ENCODE data around the gene SEPTIN8. TPM values are rescaled to one million over a fixed set of nuclear protein-coding genes. Genes with fewer than 3 reads are reported as not detected.
"Not testable (repeated sequence)": the region's sequence is repeated elsewhere in the genome, so short reads cannot be mapped to it uniquely, and the experiment has no call there.

Gene SEPTIN8
- total RNA-seq, 4 donors from 2014 or later = 31.9 to 44.9 (median 38.3) TPM

DNA sequence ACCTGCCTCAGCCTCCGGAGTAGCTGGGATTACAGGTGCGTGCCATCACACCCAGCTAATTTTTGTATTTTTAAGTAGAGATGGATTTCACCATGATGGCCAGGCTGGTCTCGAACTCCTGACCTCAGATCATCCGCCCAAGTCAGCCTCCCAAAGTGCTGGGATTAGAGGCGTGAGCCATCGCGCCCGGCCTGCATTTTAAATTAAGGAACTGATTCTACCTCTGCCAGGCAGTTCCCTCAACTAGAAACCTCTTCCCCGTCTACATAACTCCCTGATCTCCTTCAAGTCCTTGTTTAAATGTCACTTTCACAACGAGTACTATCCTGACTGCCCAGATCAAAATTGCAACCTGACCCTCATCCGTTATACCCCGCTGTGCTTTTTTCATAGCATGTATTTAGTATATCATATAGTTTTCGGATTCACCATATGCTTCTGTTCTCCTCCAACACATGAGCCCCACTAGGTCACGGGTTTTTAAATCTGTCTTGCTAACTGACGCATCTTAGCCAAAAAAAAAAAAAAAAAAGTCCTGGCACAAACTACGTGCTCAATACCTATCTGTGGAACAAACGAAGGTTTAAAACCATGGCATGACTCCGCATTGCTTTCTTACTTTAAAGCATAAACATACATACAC, 35.2 kb upstream of the SEPTIN8 start:
- H3K27ac ChIP-seq = no peak overlapping the region
- DNase-seq = no peak
- H3K4me3 ChIP-seq = no peak overlapping the region
- peaks cover 9 to 35% (median 18%) of the 10 kb centered on the region in 3 donors for H3K4me1 ChIP-seq
- H3K9me3 ChIP-seq = no peaks in the 10 kb centered on the region
- WGBS, 2 donors = 64 to 74% methylated on average over 18 of the region's 18 CpGs
- intact Hi-C loops (cut with DNase I) = loop anchor here (10.0 kb wide), 1 partner anchor 287 kb away; no protein-coding TSS in a partner anchor
- H3K27me3 ChIP-seq = peaks cover 6 to 55% (median 14%) of the 10 kb centered on the region in 4 donors
- TF ChIP-seq POLR2A (IDR thresholded peaks at IDR 0.05) = no peak
- TF ChIP-seq, protein P1, sequence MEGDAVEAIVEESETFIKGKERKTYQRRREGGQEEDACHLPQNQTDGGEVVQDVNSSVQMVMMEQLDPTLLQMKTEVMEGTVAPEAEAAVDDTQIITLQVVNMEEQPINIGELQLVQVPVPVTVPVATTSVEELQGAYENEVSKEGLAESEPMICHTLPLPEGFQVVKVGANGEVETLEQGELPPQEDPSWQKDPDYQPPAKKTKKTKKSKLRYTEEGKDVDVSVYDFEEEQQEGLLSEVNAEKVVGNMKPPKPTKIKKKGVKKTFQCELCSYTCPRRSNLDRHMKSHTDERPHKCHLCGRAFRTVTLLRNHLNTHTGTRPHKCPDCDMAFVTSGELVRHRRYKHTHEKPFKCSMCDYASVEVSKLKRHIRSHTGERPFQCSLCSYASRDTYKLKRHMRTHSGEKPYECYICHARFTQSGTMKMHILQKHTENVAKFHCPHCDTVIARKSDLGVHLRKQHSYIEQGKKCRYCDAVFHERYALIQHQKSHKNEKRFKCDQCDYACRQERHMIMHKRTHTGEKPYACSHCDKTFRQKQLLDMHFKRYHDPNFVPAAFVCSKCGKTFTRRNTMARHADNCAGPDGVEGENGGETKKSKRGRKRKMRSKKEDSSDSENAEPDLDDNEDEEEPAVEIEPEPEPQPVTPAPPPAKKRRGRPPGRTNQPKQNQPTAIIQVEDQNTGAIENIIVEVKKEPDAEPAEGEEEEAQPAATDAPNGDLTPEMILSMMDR (IDR thresholded peaks at IDR 0.05) = no peak
- H3K36me3 ChIP-seq = no peaks in the 10 kb centered on the region

DNA sequence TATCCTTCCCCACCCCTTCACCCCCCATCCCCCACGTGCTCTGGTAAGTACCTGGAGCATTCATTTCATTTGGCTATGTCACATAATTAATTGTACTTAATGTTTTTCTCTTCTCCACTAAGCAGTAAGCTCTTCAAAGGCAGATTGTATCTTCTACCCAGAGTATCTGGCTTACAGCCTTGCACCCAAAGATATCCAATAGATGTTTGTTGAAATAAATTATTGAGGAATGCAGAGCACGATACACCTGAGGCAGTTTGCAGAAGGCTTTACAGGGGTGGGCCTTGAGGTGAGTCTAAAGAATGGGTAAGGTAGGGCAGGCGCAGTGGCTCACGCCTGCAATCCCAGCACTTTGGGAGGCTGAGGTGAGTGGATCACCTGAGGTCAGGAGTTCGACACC, 33.6 kb upstream of the SEPTIN8 start:
- no peaks in the 10 kb centered on the region for H3K36me3 ChIP-seq
- WGBS, 2 donors = 54 to 81% methylated on average over 1 to 5 of the region's 5 CpGs
- no peak for DNase-seq
- H3K9me3 ChIP-seq = no peaks in the 10 kb centered on the region
- peaks cover 9 to 35% (median 18%) of the 10 kb centered on the region in 3 donors for H3K4me1 ChIP-seq
- TF ChIP-seq, protein P1 (IDR thresholded peaks at IDR 0.05) = no peak
- TF ChIP-seq POLR2A (IDR thresholded peaks at IDR 0.05) = no peak
- no peak overlapping the region for H3K4me3 ChIP-seq
- H3K27me3 ChIP-seq = peaks cover 6 to 68% (median 14%) of the 10 kb centered on the region in 4 donors
- no peak overlapping the region for H3K27ac ChIP-seq
- intact Hi-C loops (cut with DNase I) = loop anchor here (10.0 kb wide), 1 partner anchor 286 kb away; no protein-coding TSS in a partner anchor

DNA sequence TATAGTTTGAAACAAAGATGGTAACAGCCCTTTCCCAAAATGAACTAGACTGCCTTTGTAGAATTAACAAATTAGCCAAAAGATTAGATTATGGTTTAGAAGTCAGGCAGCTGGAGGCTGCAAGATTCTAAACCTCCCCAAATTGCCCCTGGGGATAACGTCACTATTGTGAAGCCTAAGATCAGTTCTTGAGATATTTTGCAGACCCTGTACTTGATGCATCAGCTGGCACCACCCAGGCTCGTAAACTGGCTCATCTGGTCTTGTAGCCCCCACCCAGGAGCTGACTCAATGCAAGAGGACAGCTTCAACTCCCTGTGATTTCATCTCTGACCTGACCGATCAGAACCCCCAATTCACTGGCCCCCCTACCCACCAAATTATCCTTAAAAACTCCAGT, 31.8 kb upstream of the SEPTIN8 start:
- WGBS, 2 donors = 27 to 41% methylated on average over 3 of the region's 3 CpGs
- peaks cover 7 to 27% (median 11%) of the 10 kb centered on the region in 3 donors for H3K4me1 ChIP-seq

DNA sequence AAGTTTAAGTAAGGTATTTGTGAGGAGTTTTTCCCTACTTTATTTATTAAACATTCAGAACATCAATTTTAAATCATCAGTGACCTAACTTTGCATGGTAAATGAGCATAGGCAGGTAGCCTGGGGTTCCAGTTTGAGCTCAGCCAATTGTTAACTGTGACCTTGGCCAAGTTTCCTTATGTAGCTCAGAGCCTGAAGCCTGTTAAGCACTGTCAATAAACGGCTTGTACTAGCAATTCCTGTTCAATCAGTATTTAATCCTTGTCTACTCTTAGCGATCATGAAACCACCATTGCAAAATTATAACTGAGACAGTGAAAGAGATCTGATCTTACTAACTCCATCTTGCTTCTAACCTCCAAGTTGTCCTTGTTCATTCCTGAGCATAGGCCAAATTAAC, 31.4 kb upstream of the SEPTIN8 start:
- Histone ChIP-seq H3K36me3 (no peaks in the 10 kb centered on the region), H3K9me3 (no peaks in the 10 kb centered on the region), H3K4me3 (no peak overlapping the region), H3K4me1 (peaks cover 4 to 23% (median 7%) of the 10 kb centered on the region in 3 donors), H3K27ac (no peak overlapping the region), H3K27me3 (peaks cover 6 to 55% (median 14%) of the 10 kb centered on the region in 4 donors)
- no peak for DNase-seq
- TF ChIP-seq POLR2A (IDR thresholded peaks at IDR 0.05) = no peak
- TF ChIP-seq, protein P1 (IDR thresholded peaks at IDR 0.05) = no peak
- 26 to 38% methylated on average over 2 of the region's 2 CpGs for WGBS, 2 donors
- intact Hi-C loops (cut with DNase I) = no loop called here

More for the DNA sequence above, 31.8 kb upstream of the SEPTIN8 start:
- no peaks in the 10 kb centered on the region for H3K36me3 ChIP-seq
- intact Hi-C loops (cut with DNase I) = no loop called here
- no peak overlapping the region for H3K4me3 ChIP-seq
- H3K27ac ChIP-seq = no peak overlapping the region
- H3K9me3 ChIP-seq = no peaks in the 10 kb centered on the region
- H3K27me3 ChIP-seq = peaks cover 6 to 57% (median 14%) of the 10 kb centered on the region in 4 donors
- TF ChIP-seq, protein P1 (IDR thresholded peaks at IDR 0.05) = no peak
- no peak for TF ChIP-seq POLR2A (IDR thresholded peaks at IDR 0.05)
- no peak for DNase-seq

DNA sequence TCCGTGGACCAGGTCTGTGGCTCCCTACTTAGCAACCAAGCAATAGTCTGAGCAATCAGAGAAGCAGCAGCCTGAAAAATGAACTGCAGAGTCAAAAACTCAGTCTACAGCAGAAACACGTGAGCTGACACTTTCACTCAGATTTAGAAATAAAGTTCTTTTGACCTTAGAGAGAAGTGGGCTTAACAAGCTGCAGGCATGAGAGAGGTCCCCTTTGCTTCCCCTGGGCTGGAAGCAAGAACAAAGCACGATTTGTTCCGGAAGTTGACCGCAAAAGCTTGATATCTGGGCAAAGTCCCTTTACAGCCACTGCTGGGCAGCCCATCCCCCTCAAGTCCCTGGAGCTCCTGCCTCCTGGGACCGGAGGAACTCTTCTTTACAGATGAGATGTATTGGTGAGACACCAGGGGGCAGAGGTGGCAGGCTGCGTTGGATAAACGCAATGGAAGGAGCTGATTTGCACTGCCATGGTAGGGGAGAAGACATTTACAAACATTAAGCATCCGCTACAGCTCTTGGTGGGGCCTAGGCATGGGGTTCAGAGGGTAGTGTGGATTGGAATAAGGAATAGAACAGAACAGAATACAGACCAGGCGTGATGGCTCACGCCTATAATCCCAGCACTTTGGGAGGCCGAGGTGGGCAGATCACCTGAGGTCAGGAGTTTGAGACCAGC, 30.3 kb upstream of the SEPTIN8 start:
- DNase-seq = no peak
- no peak for TF ChIP-seq POLR2A (IDR thresholded peaks at IDR 0.05)
- TF ChIP-seq, protein P1 (IDR thresholded peaks at IDR 0.05) = peak in 1 of 6 experiments; percentile 26
- H3K4me3 ChIP-seq = no peak overlapping the region
- H3K36me3 ChIP-seq = no peaks in the 10 kb centered on the region
- H3K9me3 ChIP-seq = no peaks in the 10 kb centered on the region
- WGBS, 2 donors = 75 to 76% methylated on average over 12 of the region's 12 CpGs
- peaks cover 6 to 55% (median 8%) of the 10 kb centered on the region in 4 donors for H3K27me3 ChIP-seq
- intact Hi-C loops (cut with DNase I) = no loop called here
- peaks cover 0 to 14% (median 0%) of the 10 kb centered on the region in 3 donors for H3K4me1 ChIP-seq
- H3K27ac ChIP-seq = no peak overlapping the region

DNA sequence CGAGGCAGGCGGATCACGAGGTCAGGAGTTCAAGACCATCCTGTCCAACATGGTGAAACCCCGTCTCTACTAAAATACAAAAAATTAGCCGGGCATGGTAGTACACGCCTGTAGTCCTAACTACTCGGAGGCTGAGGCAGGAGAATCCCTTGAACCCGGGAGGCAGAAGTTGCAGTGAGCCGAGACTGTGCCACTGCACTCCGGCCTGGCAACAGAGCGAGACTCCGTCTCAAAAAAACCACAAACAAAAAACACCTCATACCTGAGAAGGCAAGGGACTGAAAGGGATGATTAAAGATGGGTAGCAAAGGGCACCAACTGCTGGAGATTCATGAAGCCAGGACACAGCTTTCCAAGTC, 29.7 kb upstream of the SEPTIN8 start:
- intact Hi-C loops (cut with DNase I); DNase-seq; H3K27ac ChIP-seq: not testable (repeated sequence)

DNA sequence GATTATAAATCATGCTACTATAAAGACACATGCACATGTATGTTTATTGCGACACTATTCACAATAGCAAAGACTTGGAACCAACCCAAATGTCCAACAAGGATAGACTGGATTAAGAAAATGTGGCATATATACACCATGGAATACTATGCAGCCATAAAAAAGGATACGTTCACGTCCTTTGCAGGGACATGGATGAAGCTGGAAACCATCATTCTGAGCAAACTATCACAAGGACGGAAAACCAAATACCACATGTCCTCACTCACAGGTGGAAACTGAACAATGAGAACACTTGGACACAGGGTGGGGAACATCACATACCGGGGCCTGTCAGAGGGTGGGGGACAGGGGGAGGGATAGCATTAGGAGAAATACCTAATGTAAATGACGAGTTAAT, 28.8 kb upstream of the SEPTIN8 start:
- 78 to 82% methylated on average over 5 to 6 of the region's 6 CpGs for WGBS, 2 donors
- Histone ChIP-seq H3K27me3 (peaks cover 0 to 50% (median 1%) of the 10 kb centered on the region in 4 donors), H3K4me1 (peaks cover 0 to 14% (median 0%) of the 10 kb centered on the region in 3 donors)
- H3K4me3 ChIP-seq; H3K36me3 ChIP-seq; H3K9me3 ChIP-seq; intact Hi-C loops (cut with DNase I); H3K27ac ChIP-seq; DNase-seq: not testable (repeated sequence)

More for the DNA sequence above, 29.7 kb upstream of the SEPTIN8 start:
- peaks cover 2 to 55% (median 4%) of the 10 kb centered on the region in 4 donors for H3K27me3 ChIP-seq
- not testable (repeated sequence) for H3K4me3 ChIP-seq, H3K9me3 ChIP-seq, H3K36me3 ChIP-seq
- H3K4me1 ChIP-seq = peaks cover 0 to 14% (median 0%) of the 10 kb centered on the region in 3 donors
- WGBS, 2 donors = 90 to 94% methylated on average over 12 of the region's 12 CpGs
